Spinal cord (tissue), 4 donors: ENCODE data around the gene NCAPH2. TPM values are rescaled to one million over a fixed set of nuclear protein-coding genes. Genes with fewer than 3 reads are reported as not detected.

Source experiments
- polyA plus RNA-seq, 2 donors: library from polyadenylated mRNA; unstranded; fragments of 120-200 nt; gene quantifications; one replicate each; pipeline ENCODE4 v1.2.1, GENCODE V29; 2013; ENCODE audit not compliant: insufficient read length in 2 of 2
- total RNA-seq, 2 donors: library from RNA; depleted of rRNA in 1 of 2; stranded (reverse); fragments of 120-200 nt in 1 of 2; fragments of >200 nt in 1 of 2; gene quantifications; one replicate each; pipeline versions ENCODE4 v1.2.3 to v1.2.4, GENCODE V29; 2013 to 2014

NCAPH2 gene
- total and polyA plus RNA-seq, 4 donors: 32.8 to 86.9 (median 67.9) TPM

Other genes starting within 250 kb of the NCAPH2 start
- 10 to 100 TPM; 13.2 to 20.8 TPM for gene MAPK12, start 246.5 kb upstream of the NCAPH2 start, total RNA-seq
- gene MAPK12, start 246.5 kb upstream of the NCAPH2 start, polyA plus RNA-seq: 10 to 100 TPM; 29.9 to 57.6 TPM
- 10 to 100 TPM in 1 of 2 donors, 1 to 10 TPM in 1; 5.7 to 14.1 TPM for gene MAPK11, start 237.8 kb upstream of the NCAPH2 start, total RNA-seq
- 10 to 100 TPM; 36.4 to 40.2 TPM for gene MAPK11, start 237.8 kb upstream of the NCAPH2 start, polyA plus RNA-seq
- gene PLXNB2, start 200.6 kb upstream of the NCAPH2 start, total RNA-seq: 10 to 100 TPM; 41.1 to 65.5 TPM
- gene PLXNB2, start 200.6 kb upstream of the NCAPH2 start, polyA plus RNA-seq: 10 to 100 TPM; 96.6 to 97.3 TPM
- gene DENND6B, start 181.2 kb upstream of the NCAPH2 start, total RNA-seq: 10 to 100 TPM in 1 of 2 donors, 1 to 10 TPM in 1; 9.1 to 12.7 TPM
- 10 to 100 TPM; 41.3 to 45.7 TPM for gene DENND6B, start 181.2 kb upstream of the NCAPH2 start, polyA plus RNA-seq
- 10 to 100 TPM; 42.9 to 63.4 TPM for gene PPP6R2, start 164.9 kb upstream of the NCAPH2 start, total RNA-seq
- 10 to 100 TPM; 71.5 to 84.9 TPM for gene PPP6R2, start 164.9 kb upstream of the NCAPH2 start, polyA plus RNA-seq
- 10 to 100 TPM; 51.0 to 64.3 TPM for gene SBF1, start 33.2 kb upstream of the NCAPH2 start, total RNA-seq
- gene SBF1, start 33.2 kb upstream of the NCAPH2 start, polyA plus RNA-seq: 100 to 1,000 TPM; 116 to 118 TPM
- under 1 TPM; 0.06 to 0.10 TPM for gene ADM2, start 26.7 kb upstream of the NCAPH2 start, total RNA-seq
- gene ADM2, start 26.7 kb upstream of the NCAPH2 start, polyA plus RNA-seq: under 1 TPM; 0.11 to 0.15 TPM
- not detected for gene MIOX, start 21.4 kb upstream of the NCAPH2 start, total RNA-seq
- under 1 TPM in 1 of 2 donors, not detected in 1; 0.18 TPM for gene MIOX, start 21.4 kb upstream of the NCAPH2 start, polyA plus RNA-seq
- 10 to 100 TPM; 16.0 to 42.8 TPM for gene LMF2, start 522 bp upstream of the NCAPH2 start, total RNA-seq
- 10 to 100 TPM; 58.0 to 69.6 TPM for gene LMF2, start 522 bp upstream of the NCAPH2 start, polyA plus RNA-seq
- 1 to 10 TPM in 1 of 2 donors, under 1 TPM in 1; 0.40 to 1.9 TPM for gene SCO2, start 17.4 kb downstream of the NCAPH2 start, total RNA-seq
- gene SCO2, start 17.4 kb downstream of the NCAPH2 start, polyA plus RNA-seq: 1 to 10 TPM; 6.0 to 7.3 TPM
- 10 to 100 TPM in 1 of 2 donors, 1 to 10 TPM in 1; 6.3 to 12.8 TPM for gene TYMP, start 21.8 kb downstream of the NCAPH2 start, total RNA-seq
- 10 to 100 TPM; 16.4 to 22.1 TPM for gene TYMP, start 21.8 kb downstream of the NCAPH2 start, polyA plus RNA-seq
- gene KLHDC7B, start 37.7 kb downstream of the NCAPH2 start, total RNA-seq: under 1 TPM in 1 of 2 donors, not detected in 1; 0.06 TPM
- under 1 TPM in 1 of 2 donors, not detected in 1; 0.22 TPM for gene KLHDC7B, start 37.7 kb downstream of the NCAPH2 start, polyA plus RNA-seq
- gene SYCE3, start 54.7 kb downstream of the NCAPH2 start, total RNA-seq: under 1 TPM in 1 of 2 donors, not detected in 1; 0.66 TPM
- not detected for gene SYCE3, start 54.7 kb downstream of the NCAPH2 start, polyA plus RNA-seq
- 10 to 100 TPM in 1 of 2 donors, 1 to 10 TPM in 1; 8.2 to 11.1 TPM for gene CPT1B, start 70.2 kb downstream of the NCAPH2 start, total RNA-seq
- gene CPT1B, start 70.2 kb downstream of the NCAPH2 start, polyA plus RNA-seq: 10 to 100 TPM; 24.5 to 30.1 TPM
- gene CHKB, start 74.6 kb downstream of the NCAPH2 start, total RNA-seq: 10 to 100 TPM; 28.8 to 88.3 TPM
- 10 to 100 TPM; 81.4 to 89.6 TPM for gene CHKB, start 74.6 kb downstream of the NCAPH2 start, polyA plus RNA-seq
- 10 to 100 TPM; 19.8 to 42.3 TPM for gene MAPK8IP2, start 92.6 kb downstream of the NCAPH2 start, total RNA-seq
- gene MAPK8IP2, start 92.6 kb downstream of the NCAPH2 start, polyA plus RNA-seq: 100 to 1,000 TPM; 104 to 109 TPM
- gene ARSA, start 119.9 kb downstream of the NCAPH2 start, total RNA-seq: 10 to 100 TPM in 1 of 2 donors, 1 to 10 TPM in 1; 9.8 to 25.0 TPM
- 10 to 100 TPM; 39.8 to 47.1 TPM for gene ARSA, start 119.9 kb downstream of the NCAPH2 start, polyA plus RNA-seq
- gene SHANK3, start 164.6 kb downstream of the NCAPH2 start, total RNA-seq: 1 to 10 TPM; 7.5 to 8.3 TPM
- gene SHANK3, start 164.6 kb downstream of the NCAPH2 start, polyA plus RNA-seq: 10 to 100 TPM; 32.2 to 38.5 TPM
- gene ACR, start 230.0 kb downstream of the NCAPH2 start, total RNA-seq: under 1 TPM in 1 of 2 donors, not detected in 1; 0.17 TPM
- gene ACR, start 230.0 kb downstream of the NCAPH2 start, polyA plus RNA-seq: under 1 TPM; 0.70 to 0.98 TPM